ENCODE data around the gene CLEC4C. TPM values are rescaled to one million over a fixed set of nuclear protein-coding genes. Genes with fewer than 3 reads are reported as not detected.

Gene CLEC4C
- total RNA-seq, 2 experiments from 2014 or later = 0.39 TPM; not detected in 1

GRCh38 chr12:7709969-7710675, 37.1 kb downstream of the CLEC4C start:
- ChIA-PET CTCF (no interaction called here), POLR2A (no interaction called here)
- no peaks in the 10 kb centered on the region for H3K27me3 ChIP-seq (ENCODE audit: control insufficient read depth in 1 of 2, insufficient read depth in 2 of 2, low read length in 2 of 2)
- TF ChIP-seq CTCF (IDR thresholded peaks at IDR 0.05) = no peak
- Mint-ChIP-seq H3K36me3 (ENCODE audit: low read depth) (no peaks in the 10 kb centered on the region), H3K27ac (no peak overlapping the region), H3K27me3 (peaks cover 3% of the 10 kb centered on the region), H3K4me3 (no peak overlapping the region), H3K4me1 (ENCODE audit: low read depth) (no peaks in the 10 kb centered on the region), H3K9me3 (no peaks in the 10 kb centered on the region)
- DNase-seq (no peak), ATAC-seq (ENCODE audit: poor library complexity) (no peak)
- no peak overlapping the region for H3K27ac ChIP-seq (ENCODE audit: low read depth in 1 of 2, low read length in 2 of 2)
- intact Hi-C loops (cut with DNase I, micrococcal nuclease) = no loop called here
- no peak overlapping the region for H3K4me3 ChIP-seq (ENCODE audit: low read length)
- H3K36me3 ChIP-seq (ENCODE audit: insufficient read depth, low read length) = no peaks in the 10 kb centered on the region
- H3K9me3 ChIP-seq (ENCODE audit: control insufficient read depth in 1 of 2, insufficient read depth in 1 of 2, low read length in 2 of 2) = peaks cover 0 to 4% of the 10 kb centered on the region in 2 experiments
- H3K4me1 ChIP-seq (ENCODE audit: insufficient read depth, low read length) = no peaks in the 10 kb centered on the region

GRCh38 chr12:7705846-7706245, 41.3 kb downstream of the CLEC4C start:
- CTCF ChIA-PET = no interaction called here
- Histone ChIP-seq H3K36me3 (ENCODE audit: insufficient read depth, low read length) (no peaks in the 10 kb centered on the region), H3K27me3 (ENCODE audit: control insufficient read depth in 1 of 2, insufficient read depth in 2 of 2, low read length in 2 of 2) (no peaks in the 10 kb centered on the region), H3K27ac (ENCODE audit: low read depth in 1 of 2, low read length in 2 of 2) (no peak overlapping the region), H3K4me1 (ENCODE audit: insufficient read depth, low read length) (no peaks in the 10 kb centered on the region), H3K9me3 (ENCODE audit: control insufficient read depth in 1 of 2, insufficient read depth in 1 of 2, low read length in 2 of 2) (no peaks in the 10 kb centered on the region), H3K4me3 (ENCODE audit: low read length) (no peak overlapping the region)
- POLR2A ChIA-PET = no interaction called here
- H3K27me3 Mint-ChIP-seq = no peaks in the 10 kb centered on the region
- ATAC-seq (ENCODE audit: poor library complexity) (no peak), DNase-seq (no peak)
- H3K27ac Mint-ChIP-seq = no peak overlapping the region
- TF ChIP-seq CTCF (IDR thresholded peaks at IDR 0.05) = no peak
- intact Hi-C loops (cut with DNase I, micrococcal nuclease) = no loop called here
- no peaks in the 10 kb centered on the region for H3K36me3 Mint-ChIP-seq (ENCODE audit: low read depth)
- no peaks in the 10 kb centered on the region for H3K9me3 Mint-ChIP-seq
- no peak overlapping the region for H3K4me3 Mint-ChIP-seq
- no peaks in the 10 kb centered on the region for H3K4me1 Mint-ChIP-seq (ENCODE audit: low read depth)

- CTCF ChIA-PET = no interaction called here
- Mint-ChIP-seq H3K27ac (no peak within 1 kb of the TSS), H3K9me3 (no peaks in the 10 kb centered on the region), H3K27me3 (peaks cover 10% of the 10 kb centered on the region), H3K36me3 (ENCODE audit: low read depth) (no peaks in the 10 kb centered on the region), H3K4me3 (no peak within 1 kb of the TSS), H3K4me1 (ENCODE audit: low read depth) (peaks cover 15% of the 10 kb centered on the region)
- ATAC-seq (ENCODE audit: poor library complexity) (no peak), DNase-seq (no peak)
- TF ChIP-seq CTCF (IDR thresholded peaks at IDR 0.05) = no peak
- Histone ChIP-seq H3K4me1 (ENCODE audit: insufficient read depth, low read length) (peaks cover 4% of the 10 kb centered on the region), H3K27ac (ENCODE audit: low read depth in 1 of 2, low read length in 2 of 2) (no peak within 1 kb of the TSS), H3K36me3 (ENCODE audit: insufficient read depth, low read length) (no peaks in the 10 kb centered on the region), H3K27me3 (ENCODE audit: control insufficient read depth in 1 of 2, insufficient read depth in 2 of 2, low read length in 2 of 2) (no peaks in the 10 kb centered on the region), H3K4me3 (ENCODE audit: low read length) (no peak within 1 kb of the TSS), H3K9me3 (ENCODE audit: control insufficient read depth in 1 of 2, insufficient read depth in 1 of 2, low read length in 2 of 2) (no peaks in the 10 kb centered on the region)
- POLR2A ChIA-PET = no interaction called here
- intact Hi-C loops (cut with DNase I, micrococcal nuclease) = no loop called here
Measured at GRCh38 chr12:7695566-7696197, 51.5 kb downstream of the CLEC4C start, which contains the start of gene GDF3. Gene GDF3, minus strand, starts transcription at chr12:7695775. Its CDS starts 47 bp downstream, at chr12:7695728.

Data from CD4-positive, alpha-beta T cell (primary cell).